ENCODE measurements around the gene ADAMTS7.

GRCh38 chr15:78732634-78733033 lies 78.6 kb downstream of the ADAMTS7 start:
- TF ChIP-seq CTCF (IDR thresholded peaks at IDR 0.05 in 4 of 5, conservative IDR thresholded peaks at IDR 0.05 in 1 of 5) (no peak), POLR2A (IDR thresholded peaks at IDR 0.05) (no peak)
